GM12878 (cell line): ENCODE data around the gene GBA2. TPM values are rescaled to one million over a fixed set of nuclear protein-coding genes. Genes with fewer than 3 reads are reported as not detected.

ENCODE experiments used
- ATAC-seq: fragments of 200-7000 bp; cut with Tn5 transposase; 3 replicates; pipeline ENCODE4 v1.9.1; 2020; ENCODE audit warnings: mild to moderate bottlenecking, moderate library complexity
- BruUV-seq: library from RNA; stranded (reverse); fragments of 400-500 nt; replicated peaks from 2 replicates; lab custom pipeline; 2021; lab: Mats Ljungman, UMichigan
- CTCF ChIA-PET: fragments of 300-600 bp; sonication (Branson Sonifier 250); formaldehyde crosslinking; extraction: SDS; loops from one replicate; lab custom pipeline; 2021; ENCODE audit warnings: inconsistent platforms; lab: Yijun Ruan, JAX
- POLR2A ChIA-PET: fragments of 350-600 bp; formaldehyde crosslinking; extraction: SDS; loops from one replicate; lab custom pipeline; 2021; ENCODE audit warnings: inconsistent platforms; lab: Charles Lee
- RAD21 ChIA-PET: fragments of 300-600 bp; sonication (Branson Sonifier 250); formaldehyde crosslinking; loops from one replicate; lab custom pipeline; 2023; ENCODE audit warnings: antibody characterized with exemption; ENCODE audit not compliant: unreplicated experiment; lab: Charles Lee
- SMC1A ChIA-PET: fragments of 300-600 bp; sonication (Branson Sonifier 250); formaldehyde crosslinking; loops from one replicate; lab custom pipeline; 2023; ENCODE audit not compliant: unreplicated experiment, uncharacterized antibody; lab: Charles Lee
- DNase-seq: peaks from one replicate; pipeline ENCODE4 v3.0.0-alpha.2; 2011; ENCODE audit warnings: low read depth, low spot score
- FAIRE-seq: peaks from 3 replicates; lab custom pipeline; 2011; peaks lifted over from hg19 to GRCh38; lab: Jason Lieb, UNC
- H2AFZ ChIP-seq: 2 replicates; pipeline ENCODE4 v1.6.0; 2011; ENCODE audit warnings: low read depth, low read length, control low read depth; ENCODE audit not compliant: control insufficient read depth
- H3K27ac ChIP-seq: 2 replicates; pipeline ENCODE4 v1.5.1; 2011; ENCODE audit warnings: control low read depth; ENCODE audit not compliant: control insufficient read depth, insufficient read depth
- H3K27me3 ChIP-seq, 2 experiments: replicated peaks in 1 of 2; 2 replicates each; pipeline versions ENCODE4 v1.6.0 to v1.6.1; 2011; ENCODE audit warnings: low read length in 1 of 2; ENCODE audit not compliant: control insufficient read depth in 2 of 2, insufficient read depth in 2 of 2
- H3K36me3 ChIP-seq, 2 experiments: 2 replicates each; pipeline ENCODE4 v1.5.1; 2011; ENCODE audit warnings: low read length in 1 of 2; ENCODE audit not compliant: control insufficient read depth in 2 of 2, insufficient read depth in 2 of 2
- H3K4me1 ChIP-seq: 2 replicates; pipeline ENCODE4 v1.6.1; 2011; ENCODE audit warnings: mild to moderate bottlenecking, low read length, moderate library complexity, mixed read lengths; ENCODE audit not compliant: control insufficient read depth, insufficient read depth
- H3K4me2 ChIP-seq: 2 replicates; pipeline ENCODE4 v1.6.0; 2011; ENCODE audit warnings: control low read depth; ENCODE audit not compliant: control insufficient read depth, insufficient read depth
- H3K4me3 ChIP-seq: fragments of 200-600 bp; sonication (generic); 2 replicates; pipeline ENCODE4 v1.5.1; 2016
- H3K79me2 ChIP-seq: 2 replicates; pipeline ENCODE4 v1.6.0; 2011; ENCODE audit warnings: low read length; ENCODE audit not compliant: control insufficient read depth, insufficient read depth
- H3K9ac ChIP-seq: 2 replicates; pipeline ENCODE4 v1.8.0; 2011; ENCODE audit warnings: low read length, control low read depth, mixed read lengths; ENCODE audit not compliant: control insufficient read depth, insufficient read depth
- H3K9me3 ChIP-seq: replicated peaks from 3 replicates; pipeline ENCODE4 v1.5.1; 2011; ENCODE audit warnings: mild to moderate bottlenecking, low read length; ENCODE audit not compliant: control insufficient read depth, insufficient read depth
- H4K20me1 ChIP-seq: 2 replicates; pipeline ENCODE4 v1.6.0; 2011; ENCODE audit not compliant: control insufficient read depth, insufficient read depth
- BRCA1 ChIP-seq: IDR thresholded peaks from 2 replicates; pipeline ENCODE4 v1.6.1; 2011; ENCODE audit warnings: low read depth, low read length, improper control_type of control experiment
- CHD4 ChIP-seq: fragments of 200-600 bp; sonication (generic); IDR thresholded peaks from 2 replicates; pipeline ENCODE4 v1.6.1; 2016; ENCODE audit warnings: mild to moderate bottlenecking
- CREB1 ChIP-seq: IDR thresholded peaks from 2 replicates; pipeline ENCODE4 v1.6.1; 2012; ENCODE audit warnings: low read depth, mild to moderate bottlenecking, inconsistent platforms
- E2F8 ChIP-seq: fragments of 450-650 bp; IDR thresholded peaks from 2 replicates; pipeline ENCODE4 v1.6.1; 2018; ENCODE audit warnings: mild to moderate bottlenecking, low read depth, moderate library complexity; ENCODE audit not compliant: partially characterized antibody
- ESRRA ChIP-seq: IDR thresholded peaks from 2 replicates; pipeline ENCODE4 v1.6.1; 2012; ENCODE audit warnings: mild to moderate bottlenecking, low read length, improper control_type of control experiment
- HSF1 ChIP-seq: fragments of 150-350 bp; IDR thresholded peaks from 2 replicates; pipeline ENCODE4 v1.6.1; 2014; ENCODE audit warnings: mild to moderate bottlenecking, low read depth, low read length
- KDM1A ChIP-seq: fragments of 200-600 bp; sonication (generic); IDR thresholded peaks from 2 replicates; pipeline ENCODE4 v1.6.1; 2016; ENCODE audit warnings: borderline replicate concordance
- NFXL1 ChIP-seq: fragments of 450-650 bp; IDR thresholded peaks from 2 replicates; pipeline ENCODE4 v1.6.1; 2017; ENCODE audit warnings: antibody characterized with exemption, mild to moderate bottlenecking, borderline replicate concordance
- NFYB ChIP-seq: IDR thresholded peaks from 2 replicates; pipeline ENCODE4 v1.6.1; 2011; ENCODE audit warnings: low read depth, mild to moderate bottlenecking, low read length, improper control_type of control experiment, moderate library complexity; ENCODE audit not compliant: insufficient read depth
- PKNOX1 ChIP-seq: fragments of 450-650 bp; IDR thresholded peaks from 2 replicates; pipeline ENCODE4 v1.6.1; 2016; ENCODE audit warnings: mild to moderate bottlenecking
- POLR2A ChIP-seq: IDR thresholded peaks from 2 replicates; pipeline ENCODE4 v1.6.1; 2011; ENCODE audit warnings: low read depth, mild to moderate bottlenecking, low read length
- RFX5 ChIP-seq: IDR thresholded peaks from 2 replicates; pipeline ENCODE4 v1.6.1; 2011; ENCODE audit warnings: low read depth, low read length, improper control_type of control experiment
- SIN3A ChIP-seq: IDR thresholded peaks from 2 replicates; pipeline ENCODE4 v1.6.1; 2012; ENCODE audit warnings: low read depth, low read length, improper control_type of control experiment
- STAT1 ChIP-seq: fragments of 450-650 bp; conservative IDR thresholded peaks from 2 replicates; pipeline ENCODE4 v1.6.1; 2014; ENCODE audit warnings: antibody characterized with exemption, mild to moderate bottlenecking
- TCF12 ChIP-seq: IDR thresholded peaks from 2 replicates; pipeline ENCODE4 v1.6.1; 2011; ENCODE audit warnings: low read depth, mild to moderate bottlenecking, low read length
- ZNF622 ChIP-seq: fragments of 450-650 bp; IDR thresholded peaks from 2 replicates; pipeline ENCODE4 v1.6.1; 2017; ENCODE audit warnings: mild to moderate bottlenecking, inconsistent platforms
- ZNF687 ChIP-seq: fragments of 450-650 bp; IDR thresholded peaks from 2 replicates; pipeline ENCODE4 v1.6.1; 2017; ENCODE audit warnings: mild to moderate bottlenecking, moderate library complexity
- WGBS: methylation state at CpG from one replicate; pipeline ENCODE4 v1.1.6; 2016; ENCODE audit warnings: low lambda C conversion rate; ENCODE audit not compliant: insufficient replicate concordance, insufficient coverage; ENCODE audit errors: missing lambda C conversion rate; 5-methylcytosine and 5-hydroxymethylcytosine counted together
- in situ Hi-C: fragments of 300-500 bp; cut with MboI; formaldehyde crosslinking; loops from 9 replicates; pipeline ENCODE4 v1.14.3; 2018; ENCODE audit warnings: mixed read lengths
- intact Hi-C: fragments of 100-400 bp; cut with micrococcal nuclease; formaldehyde crosslinking; loops from one replicate; pipeline ENCODE4 v1.14.2; 2022; ENCODE audit not compliant: unreplicated experiment
- polyA plus RNA-seq, 11 experiments: library from polyadenylated mRNA; depleted of rRNA in 4 of 11; unstranded in 6 of 11; stranded (reverse) in 5 of 11; fragments of >200 nt; fragmentation: Nextera tagmentation in 4 of 11; fragmentation: Illumina TruSeq in 1 of 11; extraction: Ambion mirVana in 4 of 11; extraction: Trizol in 1 of 11; gene quantifications; 1 replicate in 1 of 11; 2 replicates in 10 of 11; pipeline versions ENCODE4 v1.2.1 to v1.2.3, GENCODE V29; 2011 to 2016; ENCODE audit warnings: inconsistent platforms in 2 of 11, missing spikeins in 2 of 11, low read depth in 1 of 11
- total RNA-seq, 4 experiments: library from RNA; depleted of rRNA in 3 of 4; stranded (reverse); fragments of >200 nt in 3 of 4; fragmentation: Illumina TruSeq in 1 of 4; extraction: Trizol in 1 of 4; gene quantifications; 2 replicates each; pipeline versions ENCODE4 v1.2.1 to v1.2.3, GENCODE V29; 2013 to 2021

Gene GBA2
- total and polyA plus RNA-seq, 10 of the 15 experiments (the other 5 are each of a cell fraction or from before 2014, with no cell fraction given), result 15.3 to 45.1 (median 29.1) TPM

- Histone ChIP-seq H3K27ac (no peak overlapping the region), H3K4me2 (no peak overlapping the region), H3K27me3 (no peaks in the 10 kb centered on the region), H4K20me1 (no peaks in the 10 kb centered on the region), H3K9ac (no peak overlapping the region), H3K9me3 (no peaks in the 10 kb centered on the region), H2AFZ (no peak overlapping the region), H3K4me3 (no peak overlapping the region), H3K36me3 (peaks cover 34 to 48% of the 10 kb centered on the region in 2 experiments), H3K79me2 (peaks cover 21% of the 10 kb centered on the region), H3K4me1 (no peaks in the 10 kb centered on the region; the same call in 1 of the 2 replicates)
- ATAC-seq, result no peak
- FAIRE-seq, result no peak
- no peak for DNase-seq
- no TSS peak for BruUV-seq
- CTCF ChIA-PET, result interaction anchor here (0.6 to 9.5 kb wide), 2 partner anchors 12 to 520 kb away, joined by 4 to 147 read pairs; partner anchors contain the start of genes CREB3 and TLN1
- 91% methylated on average over 5 of the region's 7 CpGs for WGBS
- in situ Hi-C loops, result no loop called here
- intact Hi-C loops, result no loop called here
- POLR2A ChIA-PET, result interaction anchor here (0.7 to 2.3 kb wide), 2 partner anchors 9 to 30 kb away, joined by 4 to 8 read pairs; partner anchors contain the start of genes CREB3 and TLN1
- RAD21 ChIA-PET, result interaction anchor here (0.9 kb wide), 1 partner anchor 141 kb away, joined by 5 read pairs; no protein-coding TSS in a partner anchor
- SMC1A ChIA-PET, result interaction anchor here (0.6 to 1.7 kb wide), 3 partner anchors 80 to 141 kb away, joined by 3 read pairs; no protein-coding TSS in a partner anchor
- TF ChIP-seq NFXL1 (no peak), TCF12 (no peak), CREB1 (no peak), E2F8 (no peak), ZNF687 (no peak), ZNF622 (no peak), SIN3A (no peak), ESRRA (no peak), BRCA1 (no peak), POLR2A (no peak), STAT1 (no peak), CHD4 (no peak), PKNOX1 (no peak), KDM1A (no peak), RFX5 (no peak), HSF1 (no peak), NFYB (no peak)
Observed at GRCh38 chr9:35741740-35742139, 7.3 kb downstream of the GBA2 start.
